GM18519 (cell line): ENCODE data around the gene ZNF275.
"Not testable (repeated sequence)": the region's sequence is repeated elsewhere in the genome, so short reads cannot be mapped to it uniquely, and the experiment has no call there.

ENCODE experiments used
- ATAC-seq: cut with Tn5 transposase; IDR thresholded peaks from one replicate; pipeline ENCODE4 v1.9.1; 2021; ENCODE audit warnings: mild to moderate bottlenecking, moderate library complexity; ENCODE audit not compliant: unreplicated experiment, low FRiP score

The ZNF275 gene

GRCh38 chrX:153382563-153383482, 48.9 kb downstream of the ZNF275 start:
- no peak for ATAC-seq

DNA sequence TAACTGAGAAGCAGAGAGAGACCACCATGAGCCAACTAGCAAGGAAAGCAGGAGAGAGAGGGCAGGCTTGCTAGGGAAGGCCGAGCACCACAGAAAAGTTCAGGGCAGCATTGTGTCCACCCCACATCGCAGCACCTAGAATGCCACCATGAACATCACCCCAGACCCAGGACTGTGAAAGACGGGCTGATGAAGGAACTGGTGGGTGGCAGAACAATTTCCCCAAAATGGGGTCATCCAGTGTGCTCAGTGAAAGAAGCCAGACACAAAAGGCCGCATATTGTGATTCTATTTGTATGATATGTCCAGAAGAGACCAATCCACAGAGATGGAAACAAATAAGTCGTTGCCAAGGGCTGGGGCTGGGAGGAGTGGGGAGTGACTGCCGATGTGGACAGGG, 50.4 kb downstream of the ZNF275 start:
- no peak for ATAC-seq

DNA sequence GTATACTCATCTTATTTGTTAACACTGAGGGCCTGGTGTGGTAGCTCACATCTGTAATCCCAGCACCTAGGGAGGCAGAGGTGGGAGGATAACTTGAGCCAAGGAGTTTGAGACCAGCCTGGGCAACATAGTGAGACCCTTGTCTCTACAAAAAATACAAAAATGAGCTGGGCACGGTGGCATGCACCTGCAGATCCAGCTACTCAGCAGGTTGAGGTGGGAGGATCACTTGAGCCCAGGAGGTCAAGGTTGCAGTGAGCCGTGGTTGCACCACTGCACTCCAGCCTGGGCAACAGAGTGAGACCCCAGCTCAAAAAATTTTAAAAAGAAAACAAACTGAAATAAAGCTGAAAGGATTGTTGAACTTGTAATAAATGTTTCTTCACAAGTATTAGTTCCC, 51.0 kb downstream of the ZNF275 start:
- not testable (repeated sequence) for ATAC-seq

DNA sequence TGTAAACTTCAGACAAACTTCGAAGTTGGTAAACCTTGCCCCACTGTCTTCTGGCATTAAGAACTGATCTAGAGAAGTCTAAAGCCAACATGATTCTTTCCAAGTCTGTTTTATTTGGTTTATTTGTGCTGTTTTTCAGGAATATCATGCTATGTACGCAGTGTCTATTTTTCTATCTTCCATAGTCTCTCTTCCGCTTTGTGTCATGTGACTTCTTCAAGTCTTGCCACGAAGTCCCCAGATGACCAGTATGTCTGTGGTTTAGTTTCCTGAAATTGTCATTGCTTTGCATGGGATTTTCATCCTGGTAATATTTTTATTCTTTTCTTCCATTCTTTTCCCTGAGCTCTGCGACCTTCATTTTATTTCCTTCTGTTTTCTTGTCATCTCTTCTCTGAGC, 52.1 kb downstream of the ZNF275 start:
- no peak for ATAC-seq

DNA sequence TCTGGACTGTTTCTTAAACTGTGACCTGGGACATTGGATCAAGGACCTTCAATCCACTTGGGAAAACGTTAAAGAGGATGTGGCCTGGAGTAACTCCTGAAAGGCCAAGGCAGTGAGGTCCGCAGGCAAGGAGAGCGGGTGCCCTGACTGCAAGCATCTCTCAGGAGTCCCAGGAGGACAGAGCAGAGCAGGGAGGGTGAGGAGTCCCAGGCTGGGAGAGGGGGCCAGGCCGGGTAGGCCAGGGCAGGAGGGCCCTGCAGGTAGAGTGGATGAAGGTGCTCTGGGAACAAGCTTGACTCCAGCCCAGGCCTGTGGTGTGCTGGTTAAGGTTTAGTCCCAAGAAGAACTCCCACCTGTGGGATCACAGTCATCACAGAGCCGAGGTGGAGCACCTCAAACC, 53.4 kb downstream of the ZNF275 start:
- ATAC-seq, result no peak

GRCh38 chrX:153387987-153388721, 54.2 kb downstream of the ZNF275 start:
- no peak for ATAC-seq

- ATAC-seq, result no peak
Measured at GRCh38 chrX:153388722-153389459, 54.9 kb downstream of the ZNF275 start.

DNA sequence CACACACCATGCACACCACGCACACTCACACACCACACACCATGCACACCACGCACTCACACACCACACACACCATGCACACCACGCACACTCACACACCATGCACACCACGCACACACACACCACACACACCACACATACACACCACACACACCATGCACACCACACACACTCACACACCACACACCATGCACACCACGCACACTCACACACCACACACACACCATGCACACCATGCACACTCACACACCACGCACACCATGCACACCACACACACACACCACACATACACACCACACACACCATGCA, 55.5 kb downstream of the ZNF275 start:
- ATAC-seq, result not testable (repeated sequence)

DNA sequence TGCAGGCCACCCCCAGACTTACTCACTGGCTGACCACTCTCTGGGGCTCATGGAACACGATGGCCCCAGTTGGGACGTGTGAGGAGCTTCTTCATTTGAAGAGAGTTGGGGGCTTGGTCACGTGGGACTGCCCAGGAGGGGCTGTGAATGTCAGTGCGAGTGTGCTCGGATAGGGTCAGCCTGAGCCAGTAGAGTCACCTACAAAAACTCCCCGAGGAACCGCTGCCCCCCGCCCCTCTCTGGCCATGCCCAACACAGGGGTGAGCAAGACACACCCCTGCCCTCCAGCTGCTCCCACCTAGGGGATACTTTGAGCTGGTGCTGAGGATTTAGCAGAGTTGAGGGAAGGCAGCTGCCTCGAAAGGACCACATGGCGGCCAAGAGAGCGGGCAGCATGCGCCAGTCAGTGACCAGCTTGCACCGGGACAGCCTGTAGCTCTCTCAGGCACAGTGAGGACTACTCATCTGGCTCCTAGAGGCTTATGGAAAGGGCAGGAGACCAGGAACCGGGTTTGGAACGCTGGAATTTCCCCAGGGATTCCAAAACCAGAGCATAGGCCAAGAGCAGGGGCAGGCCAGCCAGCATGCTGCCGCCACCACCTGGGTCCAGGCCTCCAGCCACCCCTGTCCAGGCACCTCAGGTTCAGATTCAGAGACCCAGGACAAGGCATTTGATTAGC, 58.8 kb downstream of the ZNF275 start:
- ATAC-seq, result no peak

- ATAC-seq, result no peak
Measured at GRCh38 chrX:153394612-153395011, 60.7 kb downstream of the ZNF275 start.

DNA sequence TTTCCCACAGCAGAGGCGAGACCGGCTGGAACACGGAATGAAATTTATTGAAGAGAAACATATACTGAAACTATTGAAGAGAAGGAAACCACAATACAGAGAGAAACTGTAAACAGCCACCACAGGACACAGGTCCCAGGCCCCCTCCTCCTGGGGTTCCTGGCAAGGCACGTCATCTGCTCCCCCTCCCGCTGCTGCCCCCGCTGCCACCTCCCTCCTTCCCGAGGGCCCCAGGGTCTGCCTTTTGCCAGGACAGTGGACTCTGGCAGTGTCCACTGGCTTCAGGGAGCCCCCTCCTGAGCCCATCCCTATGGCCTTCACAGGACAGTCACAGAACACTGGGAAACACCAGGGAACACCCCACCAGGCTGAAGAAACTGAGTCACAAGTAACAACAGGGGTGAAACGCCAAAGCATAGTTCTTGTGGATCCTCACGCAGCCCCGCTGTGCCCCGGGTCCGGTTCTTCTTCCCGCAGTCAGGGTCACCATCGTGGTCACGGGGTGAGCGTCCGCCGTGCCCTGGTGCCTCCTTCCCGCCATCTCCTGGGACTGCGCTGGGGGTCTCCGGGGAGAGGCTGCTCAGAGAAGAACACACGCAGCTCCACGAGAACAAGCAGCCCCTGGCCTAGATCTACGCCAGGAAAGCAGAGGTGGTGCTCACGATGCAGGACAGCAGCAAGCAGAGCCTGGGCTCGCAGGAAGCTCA, 61.8 kb downstream of the ZNF275 start:
- no peak for ATAC-seq

GRCh38 chrX:153396320-153397195, 62.6 kb downstream of the ZNF275 start:
- ATAC-seq, result no peak

DNA sequence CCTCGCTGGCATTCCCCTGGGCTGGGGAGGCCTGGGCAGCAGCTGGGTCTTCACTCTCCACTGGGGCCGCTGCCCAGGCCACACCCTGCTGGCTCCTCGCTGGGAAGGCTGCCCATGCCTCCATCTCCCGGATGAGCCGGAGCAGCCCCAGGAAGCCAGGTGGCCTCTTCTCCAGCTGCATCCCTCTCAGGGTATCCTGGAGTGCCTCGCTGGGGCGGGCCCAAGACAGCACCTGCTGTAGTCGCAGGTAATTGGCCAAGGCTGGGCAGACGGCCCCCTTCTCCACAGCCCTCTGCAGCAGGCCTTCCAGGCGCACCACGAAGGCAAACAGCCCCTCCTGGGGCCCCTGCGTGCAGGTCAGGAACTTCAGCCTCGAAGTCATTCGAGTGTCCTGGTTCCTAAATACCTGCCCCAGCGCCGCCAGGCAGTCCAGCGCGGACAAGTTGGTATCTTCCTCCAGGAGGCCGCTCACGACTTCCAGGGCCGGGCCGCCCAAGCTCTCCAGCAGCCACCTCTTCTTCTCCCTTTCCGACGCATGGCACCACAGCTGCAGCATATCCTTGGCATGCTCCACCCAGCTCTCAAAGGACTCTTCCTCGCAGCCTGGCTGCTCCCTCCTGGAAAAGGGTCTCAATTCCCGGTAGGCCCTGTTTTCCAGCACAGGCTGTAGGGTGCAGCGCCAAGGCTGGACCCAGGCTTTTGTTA, 63.5 kb downstream of the ZNF275 start:
- no peak for ATAC-seq

DNA sequence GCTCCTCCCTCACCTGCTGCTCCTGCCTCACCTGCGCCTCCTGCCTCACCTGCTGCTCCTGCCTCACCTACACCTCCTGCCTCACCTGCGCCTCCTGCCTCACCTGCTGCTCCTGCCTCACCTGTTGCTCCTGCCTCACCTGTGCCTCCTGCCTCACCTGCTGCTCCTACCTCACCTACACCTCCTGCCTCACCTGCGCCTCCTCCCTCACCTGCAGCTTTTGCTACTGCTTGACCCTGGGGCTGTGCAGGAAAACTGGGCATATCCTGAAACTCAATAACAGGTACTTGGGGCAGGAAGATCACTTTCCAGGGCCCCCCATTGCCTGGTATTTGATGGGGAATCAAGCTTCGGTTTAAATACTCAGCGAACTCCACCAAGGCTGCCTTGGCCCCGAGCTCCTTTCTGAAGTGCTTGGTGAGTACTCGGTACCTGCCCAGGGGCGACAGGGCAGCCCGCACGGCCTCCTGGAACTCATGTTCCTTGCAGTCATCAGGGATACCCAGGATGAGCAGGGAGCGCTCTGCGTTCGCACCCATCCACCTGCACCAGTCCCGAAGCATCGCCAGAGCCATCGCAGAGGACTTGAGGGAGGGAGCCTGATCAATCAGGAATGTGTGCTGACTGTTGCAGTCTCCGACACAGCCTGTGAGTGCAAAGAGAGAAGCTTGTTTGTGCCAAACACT, 64.5 kb downstream of the ZNF275 start:
- ATAC-seq, result no peak

DNA sequence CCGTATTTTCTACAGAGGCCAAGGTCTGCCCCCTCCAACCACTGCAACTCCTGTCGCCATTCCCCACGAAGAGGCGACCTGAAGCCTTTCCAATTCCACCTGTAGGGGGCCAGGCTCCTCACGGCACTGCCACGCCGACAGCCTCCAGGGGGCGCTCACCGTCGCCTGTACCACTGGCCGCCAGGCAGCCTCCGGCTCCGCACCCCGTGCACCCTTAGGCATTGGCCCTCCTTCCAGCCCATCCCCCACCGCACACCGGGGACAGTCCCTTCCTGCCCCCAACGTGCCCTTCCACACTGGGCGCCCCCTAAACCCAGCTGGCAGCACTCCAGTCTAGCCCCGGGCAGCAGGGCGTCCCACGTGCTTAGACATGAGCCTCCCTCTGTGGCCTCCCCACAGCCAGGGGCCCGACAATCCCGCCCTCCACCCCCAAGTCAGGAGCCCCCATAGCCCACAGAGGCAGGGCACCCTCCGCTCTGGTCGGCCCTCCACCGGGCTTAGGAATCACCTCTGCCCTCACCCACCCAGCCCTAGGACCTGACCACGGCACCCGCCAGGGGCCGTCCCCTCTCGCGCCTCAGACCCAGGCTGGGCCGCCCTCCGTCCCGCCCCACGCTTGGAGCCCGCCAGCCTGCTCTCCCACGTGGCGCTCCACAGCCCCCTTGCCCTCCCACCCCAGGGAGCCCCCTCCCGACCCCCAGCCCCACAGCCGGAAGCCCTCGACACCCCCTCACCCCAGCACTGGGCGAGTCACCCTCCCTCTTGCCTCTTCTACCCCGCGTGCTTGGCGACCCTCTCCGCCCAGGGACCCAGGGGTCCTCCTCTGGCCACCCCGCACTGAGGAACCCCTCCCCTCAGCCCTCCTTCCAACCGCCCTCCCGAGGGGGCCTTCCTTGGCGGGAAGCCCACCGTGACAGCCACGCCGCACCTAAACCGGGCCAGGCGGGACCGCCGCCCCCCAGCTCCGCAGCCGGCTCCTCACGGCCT, 66.5 kb downstream of the ZNF275 start:
- peak; percentile 38 for ATAC-seq

DNA sequence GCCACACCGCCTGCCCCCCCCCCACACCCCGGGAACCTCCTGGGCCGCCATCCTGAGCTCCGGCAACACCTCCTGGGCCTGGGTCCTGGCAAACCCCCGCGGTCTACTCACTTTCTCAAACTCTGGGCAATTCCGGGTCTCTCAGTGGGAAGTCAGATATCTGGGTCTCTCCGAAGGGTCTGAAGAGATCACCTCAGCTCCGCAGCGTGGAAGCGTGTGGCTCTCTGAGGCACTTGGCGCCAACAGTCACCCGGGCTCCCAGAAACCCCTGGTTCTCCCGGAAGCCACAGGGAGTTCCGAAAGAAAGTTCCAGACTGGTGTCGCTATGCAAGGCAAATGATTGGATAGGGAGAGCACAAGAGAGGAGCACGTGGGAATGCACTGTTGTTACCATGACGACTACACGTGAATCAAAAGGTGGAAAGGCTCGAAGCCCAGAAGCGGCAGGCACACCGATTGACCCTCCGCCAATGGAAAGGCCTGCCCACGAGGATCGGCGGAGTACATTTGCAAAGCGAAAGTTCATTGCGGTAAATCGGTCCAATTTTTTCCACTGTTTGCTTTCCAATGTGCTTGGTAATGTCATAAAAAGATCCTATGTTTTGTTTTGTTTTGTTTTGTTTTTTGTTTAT, 67.3 kb downstream of the ZNF275 start, which contains the start of gene PNMA6E:
Gene PNMA6E (minus strand): TSS at position 218 of the 632 bp plus-strand sequence. CDS start 2,501 bp downstream, outside the sequence.
- ATAC-seq, result no peak
